ENCODE data around the gene EPHX1. TPM values are rescaled to one million over a fixed set of nuclear protein-coding genes. Genes with fewer than 3 reads are reported as not detected.
"Not testable (repeated sequence)": the region's sequence is repeated elsewhere in the genome, so short reads cannot be mapped to it uniquely, and the experiment has no call there.

Gene EPHX1
- total and polyA plus RNA-seq, 4 donors = 31.7 to 115 (median 98.5) TPM

GRCh38 chr1:225777583-225778336, 32.2 kb upstream of the EPHX1 start, which contains the start of gene SRP9:
TSS of gene SRP9 (plus strand) at chr1:225777826. CDS start at chr1:225777941, 115 bp downstream.
- Histone ChIP-seq H3K4me3 (peak within 1 kb of the TSS; percentile 64), H3K9me3 (ENCODE audit: control insufficient read depth in 4 of 4, insufficient read depth in 3 of 4, low read length in 3 of 4) (no peaks in the 10 kb centered on the region), H3K36me3 (ENCODE audit: control insufficient read depth in 4 of 4, insufficient read depth in 4 of 4, low read length in 4 of 4) (peaks cover 0 to 13% (median 3%) of the 10 kb centered on the region in 4 donors), H3K27ac (ENCODE audit: low read depth in 1 of 2, low read length in 1 of 2) (peak within 1 kb of the TSS; percentile 88 to 92), H3K9ac (ENCODE audit: insufficient read depth in 1 of 2, low read length in 2 of 2) (peak within 1 kb of the TSS; percentile 91 to 99), H3K4me1 (ENCODE audit: control insufficient read depth in 5 of 5, insufficient read depth in 5 of 5, low read length in 5 of 5) (peaks cover 2 to 67% (median 20%) of the 10 kb centered on the region in 5 donors), H3K27me3 (ENCODE audit: control insufficient read depth in 3 of 3, insufficient read depth in 3 of 3, low read length in 2 of 3) (no peaks in the 10 kb centered on the region)
- WGBS, 2 donors = 0% methylated on average over 43 to 46 of the region's 46 CpGs
- ATAC-seq (ENCODE audit: insufficient read depth, low FRiP score) = peak; percentile 100
- peak; percentile 81 for TF ChIP-seq CTCF (IDR thresholded peaks at IDR 0.05; ENCODE audit: control extremely low read depth, extremely low read depth)
- DNase-seq = peak; percentile 100

GRCh38 chr1:225778337-225778669, 31.6 kb upstream of the EPHX1 start:
- peak overlapping the region; percentile 64 for H3K4me3 ChIP-seq
- 0% methylated on average over 3 of the region's 3 CpGs for WGBS, 2 donors

GRCh38 chr1:225779165-225779564, 30.8 kb upstream of the EPHX1 start:
- DNase-seq; H3K27ac ChIP-seq (ENCODE audit: low read depth in 1 of 2, low read length in 1 of 2); H3K4me3 ChIP-seq; H3K9me3 ChIP-seq (ENCODE audit: control insufficient read depth in 4 of 4, insufficient read depth in 3 of 4, low read length in 3 of 4); H3K27me3 ChIP-seq (ENCODE audit: control insufficient read depth in 3 of 3, insufficient read depth in 3 of 3, low read length in 2 of 3); ATAC-seq (ENCODE audit: insufficient read depth, low FRiP score): not testable (repeated sequence)
- H3K4me1 ChIP-seq (ENCODE audit: control insufficient read depth in 5 of 5, insufficient read depth in 5 of 5, low read length in 5 of 5) = peaks cover 2 to 58% (median 21%) of the 10 kb centered on the region in 5 donors
- WGBS, 2 donors = 35 to 36% methylated on average over 13 of the region's 13 CpGs
- peaks cover 0 to 14% (median 4%) of the 10 kb centered on the region in 4 donors for H3K36me3 ChIP-seq (ENCODE audit: control insufficient read depth in 4 of 4, insufficient read depth in 4 of 4, low read length in 4 of 4)
- peak overlapping the region; percentile 91 to 99 for H3K9ac ChIP-seq (ENCODE audit: insufficient read depth in 1 of 2, low read length in 2 of 2)

More at GRCh38 chr1:225778337-225778669, 31.6 kb upstream of the EPHX1 start:
- Histone ChIP-seq H3K4me1 (ENCODE audit: control insufficient read depth in 5 of 5, insufficient read depth in 5 of 5, low read length in 5 of 5) (peaks cover 2 to 62% (median 21%) of the 10 kb centered on the region in 5 donors), H3K9me3 (ENCODE audit: control insufficient read depth in 4 of 4, insufficient read depth in 3 of 4, low read length in 3 of 4) (no peaks in the 10 kb centered on the region), H3K27me3 (ENCODE audit: control insufficient read depth in 3 of 3, insufficient read depth in 3 of 3, low read length in 2 of 3) (no peaks in the 10 kb centered on the region), H3K27ac (ENCODE audit: low read depth in 1 of 2, low read length in 1 of 2) (peak overlapping the region; percentile 88 to 92), H3K9ac (ENCODE audit: insufficient read depth in 1 of 2, low read length in 2 of 2) (peak overlapping the region; percentile 91 to 99), H3K36me3 (ENCODE audit: control insufficient read depth in 4 of 4, insufficient read depth in 4 of 4, low read length in 4 of 4) (peaks cover 0 to 14% (median 3%) of the 10 kb centered on the region in 4 donors)
- no peak for TF ChIP-seq CTCF (IDR thresholded peaks at IDR 0.05; ENCODE audit: control extremely low read depth, extremely low read depth)
- no peak for ATAC-seq (ENCODE audit: insufficient read depth, low FRiP score)
- no peak for DNase-seq

- no peak overlapping the region for H3K9ac ChIP-seq (ENCODE audit: insufficient read depth in 1 of 2, low read length in 2 of 2)
- H3K4me3 ChIP-seq = no peak overlapping the region
- H3K9me3 ChIP-seq (ENCODE audit: control insufficient read depth in 4 of 4, insufficient read depth in 3 of 4, low read length in 3 of 4) = no peaks in the 10 kb centered on the region
- H3K27ac ChIP-seq (ENCODE audit: low read depth in 1 of 2, low read length in 1 of 2) = no peak overlapping the region
- WGBS, 2 donors = 87 to 88% methylated on average over 5 of the region's 5 CpGs
- TF ChIP-seq CTCF (IDR thresholded peaks at IDR 0.05; ENCODE audit: control extremely low read depth, extremely low read depth) = no peak
- peaks cover 2 to 50% (median 21%) of the 10 kb centered on the region in 5 donors for H3K4me1 ChIP-seq (ENCODE audit: control insufficient read depth in 5 of 5, insufficient read depth in 5 of 5, low read length in 5 of 5)
- ATAC-seq (ENCODE audit: insufficient read depth, low FRiP score) (no peak), DNase-seq (no peak)
- peaks cover 0 to 19% (median 5%) of the 10 kb centered on the region in 4 donors for H3K36me3 ChIP-seq (ENCODE audit: control insufficient read depth in 4 of 4, insufficient read depth in 4 of 4, low read length in 4 of 4)
- no peaks in the 10 kb centered on the region for H3K27me3 ChIP-seq (ENCODE audit: control insufficient read depth in 3 of 3, insufficient read depth in 3 of 3, low read length in 2 of 3)
These were observed 29.8 kb upstream of the EPHX1 start for GRCh38 chr1:225780134-225780533.

Data from lung (tissue), 12 donors.